GM19468 (cell line): ENCODE data around the gene GMPPB.

Experiments used
- ATAC-seq: cut with Tn5 transposase; IDR thresholded peaks from one replicate; pipeline ENCODE4 v1.9.1; 2021; ENCODE audit warnings: mild to moderate bottlenecking, moderate library complexity, moderate number of reproducible peaks; ENCODE audit not compliant: unreplicated experiment; ENCODE audit errors: extremely low read depth

GMPPB gene

DNA sequence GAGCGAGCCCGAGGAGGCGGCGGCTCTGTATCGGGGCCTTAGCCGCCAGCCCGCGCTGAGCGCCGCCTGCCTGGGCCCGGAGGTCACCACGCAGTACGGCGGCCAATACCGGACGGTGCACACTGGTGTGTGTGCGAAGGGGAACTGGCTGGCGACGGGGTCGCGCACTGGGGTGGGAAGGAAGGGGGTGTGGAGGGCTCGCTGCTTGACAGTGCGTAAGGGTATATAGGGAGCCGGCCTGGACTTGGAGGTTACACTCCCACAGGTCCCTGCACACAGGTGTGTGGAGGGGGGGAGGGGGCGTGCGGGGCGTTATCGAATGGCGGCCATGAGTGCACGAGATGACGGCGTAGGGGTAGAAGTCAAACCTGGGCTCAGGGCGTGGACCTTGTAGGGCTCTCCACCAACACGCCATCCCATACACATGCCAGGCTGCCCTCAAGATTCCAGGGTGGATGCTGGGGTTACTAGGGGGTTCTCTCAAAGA is 49.2 kb downstream of the GMPPB start:
- ATAC-seq, result peak; percentile 28

DNA sequence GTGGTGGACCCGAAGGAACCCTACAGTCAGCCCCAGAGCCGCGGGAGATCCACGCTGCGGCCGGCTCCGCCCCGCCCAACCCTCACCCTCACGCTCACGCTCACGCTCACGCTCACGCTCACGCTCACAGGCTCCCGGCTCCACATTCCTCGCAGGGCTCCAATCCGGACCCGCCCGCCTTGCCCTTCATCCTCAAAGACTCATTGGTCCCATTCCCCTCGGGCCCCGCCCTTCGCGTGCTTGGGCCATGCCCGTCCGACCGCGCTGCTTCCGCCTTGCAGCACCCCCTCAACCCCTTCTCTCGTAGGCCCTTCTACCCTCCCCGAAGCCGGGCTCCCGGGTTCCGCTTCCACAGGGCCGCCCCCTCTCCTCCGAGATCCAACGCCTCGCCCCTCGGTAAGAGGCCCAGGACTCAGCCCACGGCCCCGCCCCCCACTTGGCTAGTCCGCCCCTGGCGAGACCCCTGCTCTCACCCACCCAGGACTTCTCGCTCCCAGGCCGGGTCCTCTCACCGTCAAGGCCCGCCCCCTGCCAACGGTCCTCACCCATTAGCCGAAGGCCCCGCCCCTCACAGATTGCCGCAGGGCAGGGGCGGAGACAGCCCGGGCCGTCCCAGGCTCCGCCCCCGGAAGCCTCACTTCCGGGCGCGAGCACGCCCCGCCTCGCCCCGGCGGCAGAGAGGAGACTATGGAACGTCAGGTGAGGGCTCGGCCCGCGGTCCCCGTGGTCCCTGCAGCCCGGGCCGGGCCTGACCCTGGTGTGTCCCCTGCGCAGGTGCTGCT is 49.8 kb downstream of the GMPPB start, which contains the start of gene APEH:
Gene APEH, plus strand, starts transcription at position 637 of the 782 bp plus-strand sequence. Its CDS starts 51 bp downstream, at position 688.
- ATAC-seq, result peak; percentile 62

DNA sequence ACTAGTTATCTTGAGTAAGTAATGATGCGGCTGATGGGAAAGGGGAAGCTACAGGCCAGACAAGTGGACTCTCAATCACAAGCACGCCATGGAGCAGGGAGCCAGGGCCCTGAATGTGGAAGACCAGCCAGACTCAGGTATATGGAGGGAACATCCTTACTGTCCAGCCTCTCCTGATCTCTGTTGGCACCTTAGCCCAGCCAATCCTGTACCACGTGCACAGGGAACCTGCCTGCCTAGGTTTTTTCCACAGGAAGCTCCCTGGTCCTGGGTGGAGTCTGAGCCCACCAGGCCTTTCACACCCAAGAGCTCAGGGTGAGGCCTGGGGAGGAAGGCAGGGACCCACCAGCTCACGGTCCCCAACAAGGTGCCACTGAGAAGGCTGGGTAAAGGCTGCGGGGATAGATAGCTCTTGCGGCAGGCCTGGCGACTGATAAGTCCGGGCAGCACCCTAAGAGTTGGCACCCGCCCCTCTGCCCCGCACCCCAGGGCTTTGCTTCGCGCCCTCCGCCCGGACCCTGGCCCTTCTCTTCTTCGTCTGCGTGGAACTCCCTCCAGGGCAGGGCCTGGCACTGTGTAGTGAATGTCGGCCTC is 50.5 kb downstream of the GMPPB start:
- no peak for ATAC-seq

DNA sequence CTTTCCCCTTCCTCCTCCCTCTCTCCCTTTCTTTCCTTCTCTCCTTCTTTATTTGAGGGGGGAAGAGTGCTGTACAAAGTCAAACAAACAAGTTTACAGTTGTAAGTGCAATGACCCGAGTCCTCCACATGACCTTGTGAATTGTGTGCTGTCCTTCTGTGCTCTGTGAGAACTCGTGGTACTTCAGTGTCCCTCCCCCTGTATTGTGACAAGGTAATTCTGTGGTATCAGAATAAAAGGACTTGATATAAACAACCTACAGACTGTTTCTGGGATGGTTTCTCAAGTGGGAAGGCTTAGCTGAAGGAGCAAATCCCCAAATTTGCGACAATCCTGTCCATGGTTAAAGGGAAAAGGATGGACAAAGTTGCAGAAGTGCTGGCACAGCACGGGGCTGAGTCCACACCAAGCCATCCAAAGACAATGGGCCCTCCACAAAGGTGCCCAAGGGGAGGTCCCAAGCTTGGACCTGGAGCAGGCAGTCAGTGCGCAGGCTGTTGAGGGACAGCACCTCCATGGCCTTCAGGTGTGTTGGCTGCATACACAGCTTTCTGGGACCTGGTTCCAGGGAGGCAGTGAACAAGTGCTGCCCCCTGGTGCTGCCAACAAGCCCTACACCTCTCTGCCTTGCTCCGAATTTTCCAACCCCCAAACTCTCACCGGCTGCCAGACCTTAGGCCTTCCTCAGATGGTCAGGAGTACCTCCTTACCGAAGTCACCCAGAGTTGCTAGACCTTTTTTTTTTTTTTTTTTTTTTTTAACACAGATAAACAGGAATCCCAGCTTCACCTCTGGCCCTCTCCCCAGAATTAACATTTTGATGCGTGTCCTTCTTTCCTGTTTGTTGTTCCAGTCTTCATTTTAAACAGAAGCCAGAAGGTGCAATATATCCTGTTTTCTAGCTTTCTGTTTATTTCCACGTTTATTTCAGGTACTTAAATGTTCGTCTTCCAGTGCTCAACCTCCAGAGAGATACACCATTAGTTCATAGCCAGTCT is 52.2 kb downstream of the GMPPB start:
- ATAC-seq, result no peak

DNA sequence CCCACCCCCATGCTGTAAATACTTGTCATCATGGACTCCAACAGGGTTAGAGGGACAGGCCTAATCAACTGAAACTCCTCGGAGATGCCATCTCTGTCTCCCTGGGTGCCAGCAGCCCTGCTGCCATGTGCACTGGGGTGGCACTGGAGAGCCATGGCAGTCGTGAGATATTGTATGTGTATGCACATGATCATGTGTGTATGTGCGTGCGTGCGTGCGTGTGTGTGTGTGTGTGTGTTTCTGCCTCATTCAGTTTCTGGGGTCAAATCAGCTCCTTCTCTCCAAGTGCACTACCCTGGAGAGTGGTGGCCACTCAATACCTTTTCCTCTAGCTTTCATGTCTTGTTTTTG is 52.8 kb downstream of the GMPPB start:
- ATAC-seq, result no peak
